Small intestine (tissue), 7 donors: Measurements from ENCODE around the gene VPS37B. TPM values are rescaled to one million over a fixed set of nuclear protein-coding genes. Genes with fewer than 3 reads are reported as not detected.
A peak's percentile ranks its signal among the peaks of the same experiment; 100 is the strongest.

Experiments used
- DNase-seq, 2 donors: peaks; one replicate each; pipeline versions ENCODE4 v3.0.0 to v3.0.0-alpha.2; 2013
- FAIRE-seq: peaks from 2 replicates; lab custom pipeline; 2012; peaks lifted over from hg19 to GRCh38; lab: Jason Lieb, UNC
- H3K27ac ChIP-seq, 3 donors: one replicate each; pipeline ENCODE4 v1.5.1; 2013; ENCODE audit warnings: low read length in 2 of 3, mild to moderate bottlenecking in 2 of 3, control low read depth in 1 of 3, inconsistent platforms in 1 of 3, low read depth in 1 of 3, moderate library complexity in 1 of 3
- H3K27me3 ChIP-seq, 3 donors: one replicate each; pipeline ENCODE4 v1.6.1; 2013; ENCODE audit warnings: low read length in 3 of 3, inconsistent platforms in 1 of 3; ENCODE audit not compliant: control insufficient read depth in 3 of 3, insufficient read depth in 3 of 3
- H3K36me3 ChIP-seq, 3 donors: one replicate each; pipeline ENCODE4 v1.6.1; 2013; ENCODE audit warnings: low read length in 3 of 3, inconsistent platforms in 1 of 3, low read depth in 1 of 3, mild to moderate bottlenecking in 1 of 3, moderate library complexity in 1 of 3; ENCODE audit not compliant: control insufficient read depth in 3 of 3, insufficient read depth in 2 of 3
- H3K4me1 ChIP-seq, 3 donors: one replicate each; pipeline ENCODE4 v1.6.1; 2013; ENCODE audit warnings: low read length in 2 of 3, inconsistent platforms in 1 of 3, low read depth in 1 of 3, mild to moderate bottlenecking in 1 of 3, moderate library complexity in 1 of 3; ENCODE audit not compliant: control insufficient read depth in 3 of 3, insufficient read depth in 2 of 3
- H3K4me3 ChIP-seq, 3 donors: one replicate each; pipeline ENCODE4 v1.5.1; 2013; ENCODE audit warnings: low read length in 3 of 3, control low read depth in 1 of 3, inconsistent platforms in 1 of 3, low read depth in 1 of 3, mild to moderate bottlenecking in 1 of 3, moderate library complexity in 1 of 3
- H3K9me3 ChIP-seq, 2 donors: one replicate each; pipeline ENCODE4 v1.6.1; 2013; ENCODE audit warnings: low read depth in 1 of 2, low read length in 1 of 2; ENCODE audit not compliant: control insufficient read depth in 2 of 2, insufficient read depth in 1 of 2
- WGBS, 3 donors: extraction: QIAGEN DNeasy Blood & Tissue Kit; methylation state at CpG; one replicate each; pipeline ENCODE4 v1.1.7; 2013; 5-methylcytosine and 5-hydroxymethylcytosine counted together
- polyA plus RNA-seq, 4 donors: library from polyadenylated mRNA; stranded (reverse) in 3 of 4; unstranded in 1 of 4; fragments of 200-250 nt in 3 of 4; fragments of 120-200 nt in 1 of 4; gene quantifications; one replicate each; pipeline versions ENCODE4 v1.2.1 to v1.2.3, GENCODE V29; 2013
- donor health status: healthy with polysubstance abuse.
- donor health status: control.
- donor health status: control.
- donor health status: Bipolar disorder and iron deficiency.
- donor health status: healthy.

The VPS37B gene
- polyA plus RNA-seq, 4 donors: 22.8 to 31.4 (median 25.1) TPM

DNA sequence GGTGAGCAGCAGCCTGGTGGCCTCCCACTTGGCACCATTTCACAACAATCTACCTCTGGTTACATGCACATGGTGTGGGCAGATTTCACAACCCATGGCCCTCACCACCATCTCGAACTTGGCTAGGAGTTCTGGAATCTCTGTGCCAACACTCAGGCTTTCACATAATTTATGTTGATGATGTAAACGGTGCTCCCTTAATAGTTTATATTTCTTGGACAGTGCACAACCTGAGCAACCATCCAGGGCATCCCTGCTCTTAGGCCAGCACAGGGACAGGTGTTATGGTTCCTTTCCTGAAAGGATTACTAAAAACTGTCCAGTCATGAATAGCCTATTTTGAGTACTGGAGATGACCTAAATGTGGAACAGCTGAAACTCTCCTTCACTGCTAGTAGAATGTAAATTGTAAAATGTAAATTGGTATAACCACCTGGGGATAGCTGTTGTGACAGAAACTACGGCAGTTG is 41.7 kb upstream of the VPS37B start:
- Histone ChIP-seq H3K9me3 (no peaks in the 10 kb centered on the region), H3K27me3 (no peaks in the 10 kb centered on the region), H3K27ac (peak overlapping the region in 1 of 3 donors; percentile 50), H3K4me3 (no peak overlapping the region), H3K36me3 (peaks cover 0 to 13% (median 0%) of the 10 kb centered on the region in 3 donors), H3K4me1 (no peaks in the 10 kb centered on the region)
- no peak for FAIRE-seq
- WGBS, 3 donors: 85 to 91% (median 85%) methylated on average over 3 of the region's 3 CpGs
- DNase-seq: no peak

DNA sequence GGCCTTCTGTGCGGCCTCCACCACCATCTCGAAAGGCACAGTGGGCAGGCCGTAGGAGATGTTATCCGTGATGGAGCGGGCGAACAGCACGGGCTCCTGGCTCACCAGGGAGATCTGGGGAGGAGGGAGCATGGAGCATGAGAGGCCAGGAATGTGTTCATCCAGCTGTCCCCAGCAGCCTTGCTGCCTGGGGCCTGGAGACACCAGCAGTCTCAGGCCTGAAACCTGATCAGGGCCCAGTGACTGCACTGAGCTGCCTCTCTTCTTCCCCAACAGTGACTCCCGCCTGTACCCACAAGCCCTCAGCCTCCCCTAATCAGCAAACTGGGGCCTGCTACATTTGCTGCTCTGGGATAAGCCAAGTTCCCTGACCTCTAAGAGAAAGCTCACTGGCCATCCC is 39.4 kb upstream of the VPS37B start:
- Histone ChIP-seq H3K4me1 (no peaks in the 10 kb centered on the region), H3K36me3 (peaks cover 0 to 19% (median 0%) of the 10 kb centered on the region in 3 donors), H3K9me3 (no peaks in the 10 kb centered on the region), H3K27me3 (no peaks in the 10 kb centered on the region), H3K4me3 (no peak overlapping the region), H3K27ac (no peak overlapping the region)
- WGBS, 3 donors: 94 to 98% (median 97%) methylated on average over 7 to 8 of the region's 8 CpGs
- FAIRE-seq (no peak), DNase-seq (no peak)

- Histone ChIP-seq H3K36me3 (peaks cover 0 to 23% (median 0%) of the 10 kb centered on the region in 3 donors), H3K27me3 (no peaks in the 10 kb centered on the region), H3K4me3 (no peak overlapping the region), H3K4me1 (no peaks in the 10 kb centered on the region), H3K9me3 (no peaks in the 10 kb centered on the region), H3K27ac (no peak overlapping the region)
- FAIRE-seq (no peak), DNase-seq (no peak)
- WGBS, 3 donors: 79 to 86% (median 84%) methylated on average over 3 of the region's 3 CpGs
These were observed 38.8 kb upstream of the VPS37B start for GRCh38 chr12:122934722-122935121.

- no peaks in the 10 kb centered on the region for H3K4me1 ChIP-seq
- no peak overlapping the region for H3K4me3 ChIP-seq
- 89 to 96% (median 91%) methylated on average over 7 to 8 of the region's 8 CpGs for WGBS, 3 donors
- no peaks in the 10 kb centered on the region for H3K27me3 ChIP-seq
- FAIRE-seq (no peak), DNase-seq (no peak)
- H3K36me3 ChIP-seq: peaks cover 0 to 22% (median 0%) of the 10 kb centered on the region in 3 donors
- no peaks in the 10 kb centered on the region for H3K9me3 ChIP-seq
- H3K27ac ChIP-seq: peak overlapping the region in 1 of 3 donors; percentile 17
These were observed 36.3 kb upstream of the VPS37B start for GRCh38 chr12:122932207-122932606.

DNA sequence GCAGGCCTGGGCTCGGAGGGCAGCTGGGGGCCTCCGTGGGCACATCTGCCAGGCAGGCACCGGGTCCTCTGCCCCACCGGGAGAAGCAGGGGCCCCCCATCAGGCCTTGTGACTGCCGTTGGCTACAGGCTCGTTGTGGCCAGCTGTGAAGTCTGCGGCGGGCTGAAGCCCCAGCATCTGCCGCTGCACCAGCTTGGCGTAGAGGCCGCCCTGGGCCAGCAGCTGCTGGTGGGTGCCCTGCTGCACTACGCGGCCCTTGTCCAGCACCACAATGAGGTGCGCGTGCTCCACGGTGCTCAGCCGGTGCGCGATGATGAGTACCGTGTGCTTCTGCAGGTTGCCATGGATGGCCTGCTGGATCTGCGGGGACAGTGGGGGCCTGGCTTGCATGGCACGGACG is 33.9 kb upstream of the VPS37B start:
- DNase-seq: no peak
- WGBS, 3 donors: 94 to 97% (median 96%) methylated on average over 14 to 23 of the region's 23 CpGs
- Histone ChIP-seq H3K27me3 (no peaks in the 10 kb centered on the region), H3K9me3 (no peaks in the 10 kb centered on the region), H3K36me3 (peaks cover 0 to 12% (median 0%) of the 10 kb centered on the region in 3 donors), H3K4me3 (no peak overlapping the region), H3K27ac (no peak overlapping the region), H3K4me1 (no peaks in the 10 kb centered on the region)
- FAIRE-seq: no peak

GRCh38 chr12:122929148-122929538 is 33.2 kb upstream of the VPS37B start:
- Histone ChIP-seq H3K27ac (no peak overlapping the region), H3K36me3 (peaks cover 0 to 12% (median 0%) of the 10 kb centered on the region in 3 donors), H3K4me1 (no peaks in the 10 kb centered on the region), H3K27me3 (no peaks in the 10 kb centered on the region), H3K4me3 (no peak overlapping the region), H3K9me3 (no peaks in the 10 kb centered on the region)
- no peak for DNase-seq
- FAIRE-seq: no peak
- WGBS, 3 donors: 90 to 94% (median 92%) methylated on average over 12 to 14 of the region's 14 CpGs

GRCh38 chr12:122928404-122929147 is 32.7 kb upstream of the VPS37B start:
- H3K9me3 ChIP-seq: no peaks in the 10 kb centered on the region
- H3K4me1 ChIP-seq: no peaks in the 10 kb centered on the region
- H3K27me3 ChIP-seq: no peaks in the 10 kb centered on the region
- no peak overlapping the region for H3K4me3 ChIP-seq
- no peak overlapping the region for H3K27ac ChIP-seq
- DNase-seq: no peak
- H3K36me3 ChIP-seq: peaks cover 0 to 12% (median 0%) of the 10 kb centered on the region in 3 donors
- no peak for FAIRE-seq
- 82 to 91% (median 86%) methylated on average over 12 of the region's 12 CpGs for WGBS, 3 donors

DNA sequence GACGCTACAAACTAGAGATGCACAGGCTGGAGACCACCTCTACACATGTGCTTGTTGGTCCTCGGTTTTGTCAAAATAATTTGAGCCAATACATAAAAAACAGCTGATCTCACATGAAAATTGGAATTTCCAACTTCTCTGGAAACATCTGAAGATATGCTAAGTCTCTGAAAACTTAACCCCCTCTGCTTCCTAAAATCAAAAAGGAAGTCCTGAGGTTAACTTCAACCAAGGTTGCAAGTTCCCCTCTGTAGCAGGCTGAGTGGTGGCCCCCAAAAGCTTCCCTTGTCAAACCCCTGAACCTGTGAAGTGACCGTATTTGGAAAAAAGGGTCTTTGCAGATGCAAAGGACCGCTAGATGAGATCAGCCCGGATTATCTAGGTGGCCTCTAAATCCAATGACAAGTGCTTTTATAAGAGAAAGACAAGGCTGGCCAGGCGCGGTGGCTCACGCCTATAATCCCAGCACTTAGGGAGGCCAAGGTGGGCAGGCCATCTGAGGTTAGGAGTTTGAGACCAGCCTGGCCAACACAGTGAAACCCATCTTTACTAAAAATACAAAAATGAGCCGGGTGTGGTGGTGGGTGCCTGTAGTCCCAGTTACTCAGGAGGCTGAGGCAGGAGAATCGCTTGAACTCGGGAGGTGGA is 32.0 kb upstream of the VPS37B start:
- Histone ChIP-seq H3K4me1 (no peaks in the 10 kb centered on the region), H3K4me3 (no peak overlapping the region), H3K36me3 (peaks cover 0 to 12% (median 0%) of the 10 kb centered on the region in 3 donors), H3K27me3 (no peaks in the 10 kb centered on the region), H3K27ac (peak overlapping the region in 1 of 3 donors; percentile 47), H3K9me3 (no peaks in the 10 kb centered on the region)
- 87 to 94% (median 91%) methylated on average over 11 of the region's 11 CpGs for WGBS, 3 donors
- DNase-seq (no peak), FAIRE-seq (no peak)
